GM23248 (cell line): ENCODE results near the gene PTAFR. TPM values are rescaled to one million over a fixed set of nuclear protein-coding genes. Genes with fewer than 3 reads are reported as not detected.

Source experiments
- DNase-seq: peaks from one replicate; pipeline ENCODE4 v3.0.0-alpha.2; 2015
- H2AFZ ChIP-seq: fragments of 200-600 bp; sonication (generic); 2 replicates; pipeline ENCODE4 v1.6.1; 2016; ENCODE audit warnings: antibody characterized with exemption
- H3F3A ChIP-seq: fragments of 200-600 bp; sonication (generic); 2 replicates; pipeline ENCODE4 v1.6.1; 2016; ENCODE audit warnings: mild to moderate bottlenecking, antibody characterized with exemption, mixed run types; ENCODE audit not compliant: insufficient read depth
- H3K27ac ChIP-seq: fragments of 200-600 bp; sonication (generic); 2 replicates; pipeline ENCODE4 v1.5.1; 2016; ENCODE audit warnings: mild to moderate bottlenecking
- H3K27me3 ChIP-seq: fragments of 200-600 bp; sonication (generic); replicated peaks from 2 replicates; pipeline ENCODE4 v1.6.1; 2016; ENCODE audit warnings: mild to moderate bottlenecking; ENCODE audit not compliant: insufficient read depth
- H3K36me3 ChIP-seq: fragments of 200-600 bp; sonication (generic); 2 replicates; pipeline ENCODE4 v1.6.1; 2016; ENCODE audit warnings: low read depth, mild to moderate bottlenecking
- H3K4me1 ChIP-seq: fragments of 200-600 bp; sonication (generic); 2 replicates; pipeline ENCODE4 v1.6.1; 2016; ENCODE audit warnings: mild to moderate bottlenecking; ENCODE audit not compliant: insufficient read depth
- H3K4me2 ChIP-seq: fragments of 200-600 bp; sonication (generic); one replicate; pipeline ENCODE4 v1.6.1; 2016; ENCODE audit warnings: mild to moderate bottlenecking; ENCODE audit not compliant: unreplicated experiment
- H3K4me3 ChIP-seq: fragments of 200-600 bp; sonication (generic); 2 replicates; pipeline ENCODE4 v1.5.1; 2016; ENCODE audit warnings: mild to moderate bottlenecking
- H3K79me2 ChIP-seq: fragments of 200-600 bp; sonication (generic); 2 replicates; pipeline ENCODE4 v1.6.1; 2016; ENCODE audit warnings: mild to moderate bottlenecking; ENCODE audit not compliant: insufficient read depth
- H3K9ac ChIP-seq: fragments of 200-600 bp; sonication (generic); 2 replicates; pipeline ENCODE4 v1.6.1; 2016; ENCODE audit warnings: mild to moderate bottlenecking
- H3K9me2 ChIP-seq: fragments of 200-600 bp; sonication (generic); 2 replicates; pipeline ENCODE4 v1.6.1; 2016; ENCODE audit warnings: mixed run types, mild to moderate bottlenecking, moderate library complexity; ENCODE audit not compliant: insufficient read depth
- H3K9me3 ChIP-seq: fragments of 200-600 bp; sonication (generic); one replicate; pipeline ENCODE4 v1.6.1; 2017; ENCODE audit warnings: low read depth
- H4K20me1 ChIP-seq: fragments of 200-600 bp; sonication (generic); 2 replicates; pipeline ENCODE4 v1.6.0; 2016; ENCODE audit not compliant: insufficient read depth
- EZH2 ChIP-seq: fragments of 200-600 bp; sonication (generic); IDR thresholded peaks from 2 replicates; pipeline ENCODE4 v1.6.1; 2018; ENCODE audit warnings: antibody characterized with exemption, mild to moderate bottlenecking; ENCODE audit not compliant: insufficient read depth, poor library complexity, severe bottlenecking
- EZH2phosphoT487 ChIP-seq: fragments of 200-600 bp; sonication (generic); IDR thresholded peaks from 2 replicates; pipeline ENCODE4 v1.6.1; 2018; ENCODE audit warnings: antibody characterized with exemption, moderate library complexity, mild to moderate bottlenecking, low read depth; ENCODE audit not compliant: insufficient read depth
- whole genome bisulfite sequencing, 2 experiments: methylation state at CpG; one replicate each; pipeline ENCODE4 v1.1.6; 2015 to 2017; ENCODE audit warnings: low lambda C conversion rate in 2 of 2, low coverage in 1 of 2; ENCODE audit errors: missing lambda C conversion rate in 2 of 2; 5-methylcytosine and 5-hydroxymethylcytosine counted together
- in situ Hi-C: fragments of 300-500 bp; cut with MboI; formaldehyde crosslinking; loops from 2 replicates; pipeline ENCODE4 v1.15.0; 2020
- polyA plus RNA-seq: library from polyadenylated mRNA; unstranded; fragments of >200 nt; fragmentation: Nextera tagmentation; extraction: Ambion mirVana; gene quantifications from 2 replicates; pipeline ENCODE4 v1.2.1, GENCODE V29; 2016
- total RNA-seq: library from RNA; depleted of rRNA; stranded (reverse); fragments of >200 nt; shearing (Covaris generic); gene quantifications from 2 replicates; pipeline ENCODE4 v1.2.3, GENCODE V29; 2014

PTAFR gene
- total and polyA plus RNA-seq, 2 experiments from 2014 or later: not detected

DNA sequence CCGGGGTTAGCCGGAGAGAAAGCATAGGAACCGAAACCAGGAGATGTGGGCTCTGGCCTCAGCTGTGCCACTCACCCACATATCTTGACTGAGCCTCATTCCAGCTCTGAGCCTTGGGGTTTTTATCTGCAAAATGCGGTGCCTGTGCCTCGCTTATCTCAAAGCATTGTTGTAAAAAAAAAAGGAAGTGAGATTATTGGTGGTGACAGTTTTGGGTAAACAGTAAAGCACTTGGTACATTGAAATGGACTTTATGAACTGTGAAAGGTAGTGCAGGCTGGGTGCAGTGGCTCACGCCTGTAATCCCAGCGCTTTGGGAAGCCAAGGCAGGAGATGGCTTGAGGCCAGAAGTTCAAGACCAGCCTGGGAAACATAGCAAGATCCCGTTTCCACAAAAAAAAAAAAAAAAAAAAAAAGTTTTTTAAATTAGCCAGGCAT is 3.8 kb downstream of the PTAFR start:
- Histone ChIP-seq H3K9me3 (no peaks in the 10 kb centered on the region), H3K4me1 (no peaks in the 10 kb centered on the region), H3K36me3 (no peaks in the 10 kb centered on the region), H2AFZ (peak overlapping the region; percentile 38; the same call in 1 of the 2 replicates), H3K27me3 (no peaks in the 10 kb centered on the region), H4K20me1 (no peaks in the 10 kb centered on the region), H3K9me2 (no peaks in the 10 kb centered on the region), H3K4me3 (no peak overlapping the region), H3K9ac (no peak overlapping the region), H3K4me2 (no peak overlapping the region), H3K79me2 (no peaks in the 10 kb centered on the region), H3K27ac (no peak overlapping the region), H3F3A (no peaks in the 10 kb centered on the region)
- in situ Hi-C loops: no loop called here
- no peak for DNase-seq
- WGBS, 2 experiments: 46 to 53% methylated on average over 8 of the region's 8 CpGs
- TF ChIP-seq EZH2: no peak
- no peak for TF ChIP-seq EZH2phosphoT487

DNA sequence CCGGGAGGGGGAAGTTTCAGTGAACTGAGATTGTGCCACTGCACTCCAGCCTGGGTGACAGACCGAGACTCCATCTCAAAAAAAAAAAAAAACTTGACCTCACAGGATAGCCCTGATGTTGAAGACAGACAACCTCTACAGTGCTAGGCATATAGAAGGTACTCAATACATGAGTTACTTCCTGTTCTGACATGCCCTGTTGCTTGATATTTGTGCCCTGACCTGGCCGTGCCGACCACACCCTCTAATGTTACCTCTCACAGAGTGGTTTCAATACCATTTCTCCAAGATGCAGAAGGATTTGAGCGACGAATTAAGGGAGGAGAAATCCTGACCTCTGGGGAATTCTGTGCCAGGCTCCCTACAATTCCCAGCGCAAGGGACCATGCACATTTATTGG is 5.2 kb downstream of the PTAFR start:
- no peak overlapping the region for H3K9ac ChIP-seq
- no peaks in the 10 kb centered on the region for H3K79me2 ChIP-seq
- 79 to 84% methylated on average over 7 of the region's 7 CpGs for WGBS, 2 experiments
- in situ Hi-C loops: no loop called here
- no peaks in the 10 kb centered on the region for H3K9me2 ChIP-seq
- no peaks in the 10 kb centered on the region for H3F3A ChIP-seq
- no peaks in the 10 kb centered on the region for H4K20me1 ChIP-seq
- no peaks in the 10 kb centered on the region for H3K4me1 ChIP-seq
- no peak for TF ChIP-seq EZH2
- TF ChIP-seq EZH2phosphoT487: no peak
- H3K9me3 ChIP-seq: no peaks in the 10 kb centered on the region
- no peak overlapping the region for H3K4me2 ChIP-seq
- H3K4me3 ChIP-seq: no peak overlapping the region
- no peaks in the 10 kb centered on the region for H3K36me3 ChIP-seq
- H2AFZ ChIP-seq: no peak overlapping the region
- H3K27ac ChIP-seq: no peak overlapping the region
- DNase-seq: no peak
- H3K27me3 ChIP-seq: no peaks in the 10 kb centered on the region

DNA sequence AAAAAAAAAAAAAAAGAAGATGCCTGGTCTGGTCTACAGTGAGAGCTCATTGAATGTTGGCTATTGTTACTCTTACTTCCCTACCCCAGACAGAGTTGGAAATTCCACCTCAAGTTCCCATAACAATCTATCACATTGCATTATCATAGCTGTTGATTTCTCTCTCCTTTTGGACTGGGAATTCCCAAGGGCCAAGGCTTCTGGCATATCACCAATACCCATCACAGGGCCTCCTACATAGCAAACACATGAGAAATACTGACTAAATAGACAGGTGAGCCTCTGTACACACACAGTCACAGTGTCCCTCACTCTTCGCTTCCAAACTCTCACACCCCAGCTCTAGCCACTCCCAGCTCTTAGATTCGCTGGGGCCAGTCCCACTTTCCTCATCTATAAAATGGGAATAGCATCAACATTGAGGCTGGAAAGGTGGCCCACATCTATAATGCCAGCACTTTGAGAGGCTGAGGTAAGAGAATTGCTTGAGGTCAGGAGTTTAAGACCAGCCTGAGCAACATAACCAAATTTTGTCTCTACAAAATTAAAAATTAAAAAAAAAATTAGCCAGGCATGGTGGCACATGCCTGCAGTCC is 6.4 kb downstream of the PTAFR start:
- Histone ChIP-seq H4K20me1 (no peaks in the 10 kb centered on the region), H3K9ac (no peak overlapping the region), H2AFZ (no peak overlapping the region), H3K4me2 (no peak overlapping the region), H3K9me3 (peaks cover 3% of the 10 kb centered on the region), H3K27me3 (no peaks in the 10 kb centered on the region), H3K4me3 (no peak overlapping the region), H3K27ac (no peak overlapping the region), H3F3A (no peaks in the 10 kb centered on the region), H3K79me2 (no peaks in the 10 kb centered on the region), H3K36me3 (no peaks in the 10 kb centered on the region), H3K9me2 (no peaks in the 10 kb centered on the region), H3K4me1 (no peaks in the 10 kb centered on the region)
- in situ Hi-C loops: no loop called here
- DNase-seq: no peak
- WGBS, 2 experiments: 94 to 97% methylated on average over 2 of the region's 2 CpGs
- TF ChIP-seq EZH2 (no peak), EZH2phosphoT487 (no peak)

DNA sequence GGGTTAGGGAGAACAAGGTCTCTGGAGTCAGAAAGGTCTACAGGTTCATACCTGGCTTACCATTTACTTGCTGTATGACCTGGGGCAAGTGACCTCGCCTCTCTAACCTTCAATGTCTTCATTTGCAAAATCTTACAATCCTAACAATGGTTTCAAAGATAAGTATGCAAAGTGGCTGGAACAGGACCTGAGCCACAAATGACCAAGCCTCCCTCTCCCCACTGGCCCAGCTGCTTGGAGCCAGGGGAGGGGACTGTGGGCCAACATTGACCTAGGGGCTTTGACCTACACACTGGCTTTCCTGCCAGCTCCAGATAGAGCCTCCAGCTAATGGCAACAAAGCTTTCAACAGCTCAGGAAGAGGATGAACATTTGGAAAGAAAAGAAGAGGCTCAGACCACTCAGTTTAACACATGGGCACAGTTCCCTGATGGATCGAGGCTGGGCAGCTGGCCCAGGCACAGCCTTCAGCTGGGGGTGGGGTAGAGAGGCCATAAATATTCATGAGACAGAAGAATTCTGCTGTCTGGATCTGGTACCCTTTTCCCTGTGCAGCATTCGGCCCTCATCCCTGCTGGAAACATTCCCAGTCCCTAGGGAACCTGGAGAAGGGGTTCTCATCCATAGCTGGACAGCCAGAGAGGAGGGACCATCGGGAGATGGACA is 12.9 kb downstream of the PTAFR start:
- Histone ChIP-seq H3K79me2 (no peaks in the 10 kb centered on the region), H3K4me3 (no peak overlapping the region), H3K27me3 (no peaks in the 10 kb centered on the region), H3K4me2 (no peak overlapping the region), H3K9me3 (peaks cover 3% of the 10 kb centered on the region), H3K27ac (no peak overlapping the region), H3F3A (peaks cover 7% of the 10 kb centered on the region; the same call in 1 of the 2 replicates), H3K9me2 (no peaks in the 10 kb centered on the region), H2AFZ (no peak overlapping the region), H4K20me1 (no peaks in the 10 kb centered on the region), H3K4me1 (peaks cover 8% of the 10 kb centered on the region), H3K9ac (no peak overlapping the region), H3K36me3 (no peaks in the 10 kb centered on the region)
- TF ChIP-seq EZH2phosphoT487: no peak
- TF ChIP-seq EZH2: no peak
- WGBS, 2 experiments: 34 to 46% methylated on average over 4 of the region's 4 CpGs
- in situ Hi-C loops: no loop called here
- no peak for DNase-seq
